NT2/D1 (cell line): ENCODE measurements around the gene ATP10A.

ENCODE experiments used
- DNase-seq: peaks from one replicate; pipeline ENCODE4 v3.0.0-alpha.2; 2011; ENCODE audit warnings: low read depth, low spot score
- H3K27me3 ChIP-seq: 2 replicates; pipeline ENCODE4 v1.6.0; 2011; ENCODE audit warnings: mild to moderate bottlenecking; ENCODE audit not compliant: insufficient read length, insufficient read depth
- H3K36me3 ChIP-seq: 2 replicates; pipeline ENCODE4 v1.6.1; 2011; ENCODE audit warnings: mild to moderate bottlenecking, low read length, mixed read lengths; ENCODE audit not compliant: insufficient read depth, insufficient read length
- H3K4me1 ChIP-seq: 2 replicates; pipeline ENCODE4 v1.5.1; 2011; ENCODE audit not compliant: insufficient read depth, insufficient read length
- H3K4me3 ChIP-seq: 2 replicates; pipeline ENCODE4 v1.5.1; 2011; ENCODE audit warnings: low read depth; ENCODE audit not compliant: insufficient read length
- H3K9ac ChIP-seq: 2 replicates; pipeline ENCODE4 v1.6.0; 2011; ENCODE audit warnings: low read depth; ENCODE audit not compliant: insufficient read length
- H3K9me3 ChIP-seq: 2 replicates; pipeline ENCODE4 v1.5.1; 2011; ENCODE audit warnings: mild to moderate bottlenecking, low read length; ENCODE audit not compliant: insufficient read depth
- SUZ12 ChIP-seq: IDR thresholded peaks from 2 replicates; pipeline ENCODE4 v1.6.1; 2011; ENCODE audit not compliant: insufficient read length, insufficient read depth; ENCODE audit errors: extremely low read depth
- YY1 ChIP-seq: IDR thresholded peaks from 2 replicates; pipeline ENCODE4 v1.6.1; 2011; ENCODE audit not compliant: insufficient read length, insufficient read depth
- ZNF274 ChIP-seq: IDR thresholded peaks from 2 replicates; pipeline ENCODE4 v1.6.1; 2011; ENCODE audit warnings: mild to moderate bottlenecking, low read depth, low read length

Gene ATP10A

DNA sequence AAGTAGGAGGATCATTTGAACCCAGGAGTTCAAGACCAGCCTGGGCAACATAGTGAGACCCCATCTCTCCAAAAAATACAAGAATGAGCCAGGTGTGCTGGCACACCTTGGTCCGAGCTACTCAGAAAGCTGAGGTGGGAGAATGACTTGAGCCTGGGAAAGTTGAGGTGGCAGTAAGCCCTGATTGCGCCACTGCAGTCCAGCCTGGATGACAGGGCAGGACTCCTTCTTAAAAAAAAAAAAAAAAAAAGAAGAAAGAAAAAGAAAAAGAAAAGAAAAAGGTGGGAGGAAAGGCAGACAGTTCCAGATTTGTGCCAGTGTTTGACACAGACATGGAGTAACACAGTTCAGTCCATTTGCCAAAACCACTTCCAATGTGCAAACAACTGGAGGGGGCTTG is 75.7 kb downstream of the ATP10A start:
- Histone ChIP-seq H3K4me1 (peaks cover 3% of the 10 kb centered on the region), H3K9ac (no peak overlapping the region), H3K36me3 (no peaks in the 10 kb centered on the region), H3K27me3 (no peaks in the 10 kb centered on the region), H3K4me3 (no peak overlapping the region), H3K9me3 (no peaks in the 10 kb centered on the region)
- no peak for TF ChIP-seq YY1
- TF ChIP-seq SUZ12 = no peak
- no peak for TF ChIP-seq ZNF274
- no peak for DNase-seq

DNA sequence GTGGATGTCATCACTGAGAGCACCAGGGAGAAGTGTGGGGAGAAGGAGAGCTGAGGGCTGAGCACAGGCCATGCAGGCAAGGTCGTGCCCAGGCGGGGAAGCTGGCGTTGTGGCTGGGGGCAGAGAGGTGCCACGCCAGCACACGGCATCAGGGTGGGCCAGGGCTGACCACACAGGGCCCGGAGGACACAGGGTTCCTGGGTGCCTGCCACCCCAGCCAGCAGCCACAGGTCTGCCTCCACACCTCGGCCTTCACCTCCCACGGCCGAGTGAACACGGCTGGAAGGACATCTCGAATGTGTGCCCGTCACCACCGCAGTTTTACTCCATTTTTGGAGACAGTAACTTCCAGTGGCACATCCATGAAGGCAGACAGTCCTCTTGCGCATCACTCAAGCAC is 77.1 kb downstream of the ATP10A start:
- H3K9me3 ChIP-seq = no peaks in the 10 kb centered on the region
- DNase-seq = no peak
- H3K36me3 ChIP-seq = no peaks in the 10 kb centered on the region
- no peaks in the 10 kb centered on the region for H3K27me3 ChIP-seq
- no peak for TF ChIP-seq YY1
- no peaks in the 10 kb centered on the region for H3K4me1 ChIP-seq
- H3K4me3 ChIP-seq = no peak overlapping the region
- no peak overlapping the region for H3K9ac ChIP-seq

DNA sequence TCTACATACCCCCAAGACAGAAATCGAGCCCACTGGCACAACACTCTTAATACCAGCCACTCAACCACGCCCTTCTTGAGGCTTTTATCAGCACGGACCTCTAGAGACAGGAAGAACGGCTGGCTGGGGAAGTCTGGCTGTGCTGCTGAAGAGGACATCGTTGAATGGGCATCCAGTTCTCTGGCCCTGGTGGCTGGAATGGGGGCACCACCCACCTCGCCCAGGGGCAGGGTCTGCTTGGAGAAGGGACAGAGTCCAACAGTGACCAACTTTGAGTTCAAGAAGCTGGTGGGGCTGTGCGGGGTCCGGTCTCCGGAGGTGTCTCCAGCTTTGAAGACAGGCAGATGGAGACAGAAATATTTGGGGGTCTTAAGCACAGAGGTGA is 77.5 kb downstream of the ATP10A start:
- no peak for DNase-seq
- Histone ChIP-seq H3K4me3 (no peak overlapping the region), H3K9me3 (no peaks in the 10 kb centered on the region), H3K27me3 (no peaks in the 10 kb centered on the region), H3K36me3 (no peaks in the 10 kb centered on the region), H3K9ac (no peak overlapping the region), H3K4me1 (no peaks in the 10 kb centered on the region)
- TF ChIP-seq YY1 = no peak
- no peak for TF ChIP-seq SUZ12
- no peak for TF ChIP-seq ZNF274

DNA sequence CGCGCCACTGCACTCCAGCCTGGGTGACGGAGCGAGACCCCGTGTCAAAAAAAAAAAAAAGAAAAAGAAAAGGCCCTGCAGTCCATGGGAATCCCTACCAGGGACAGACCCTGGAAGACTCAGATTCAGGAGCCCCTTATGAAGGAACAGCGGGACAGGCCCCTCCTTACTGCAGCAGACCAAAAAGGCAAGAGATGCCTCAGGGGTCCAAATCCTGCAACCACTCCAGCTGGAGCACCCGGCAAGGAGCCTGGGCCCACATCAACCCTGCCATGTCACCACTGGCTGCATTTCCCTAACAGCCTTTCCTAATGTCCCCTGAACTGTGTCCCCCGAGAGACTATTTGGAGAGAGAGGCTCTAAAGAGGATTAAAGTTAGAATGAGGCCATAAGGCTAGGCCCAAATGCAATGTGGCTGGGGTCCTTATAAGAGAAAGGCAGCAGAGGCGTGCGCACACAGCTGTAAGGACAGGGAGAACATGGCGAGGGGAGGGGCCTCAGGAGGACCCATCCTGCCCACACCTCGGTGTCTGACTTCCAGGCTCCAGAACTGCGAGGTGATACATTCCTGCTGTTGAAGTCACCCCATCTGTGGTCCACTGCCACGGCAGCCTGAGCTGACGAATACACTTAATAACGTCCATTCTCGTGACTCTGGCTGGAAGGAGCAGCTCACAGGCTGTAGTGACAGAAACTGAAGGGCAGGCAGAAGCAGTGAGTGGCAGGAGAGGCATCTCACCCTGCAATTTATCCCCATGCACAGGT is 78.1 kb downstream of the ATP10A start:
- Histone ChIP-seq H3K27me3 (no peaks in the 10 kb centered on the region), H3K4me1 (no peaks in the 10 kb centered on the region), H3K9me3 (no peaks in the 10 kb centered on the region), H3K36me3 (no peaks in the 10 kb centered on the region), H3K4me3 (no peak overlapping the region), H3K9ac (no peak overlapping the region)
- TF ChIP-seq YY1 = no peak
- TF ChIP-seq ZNF274 = no peak
- TF ChIP-seq SUZ12 = no peak
- DNase-seq = no peak

DNA sequence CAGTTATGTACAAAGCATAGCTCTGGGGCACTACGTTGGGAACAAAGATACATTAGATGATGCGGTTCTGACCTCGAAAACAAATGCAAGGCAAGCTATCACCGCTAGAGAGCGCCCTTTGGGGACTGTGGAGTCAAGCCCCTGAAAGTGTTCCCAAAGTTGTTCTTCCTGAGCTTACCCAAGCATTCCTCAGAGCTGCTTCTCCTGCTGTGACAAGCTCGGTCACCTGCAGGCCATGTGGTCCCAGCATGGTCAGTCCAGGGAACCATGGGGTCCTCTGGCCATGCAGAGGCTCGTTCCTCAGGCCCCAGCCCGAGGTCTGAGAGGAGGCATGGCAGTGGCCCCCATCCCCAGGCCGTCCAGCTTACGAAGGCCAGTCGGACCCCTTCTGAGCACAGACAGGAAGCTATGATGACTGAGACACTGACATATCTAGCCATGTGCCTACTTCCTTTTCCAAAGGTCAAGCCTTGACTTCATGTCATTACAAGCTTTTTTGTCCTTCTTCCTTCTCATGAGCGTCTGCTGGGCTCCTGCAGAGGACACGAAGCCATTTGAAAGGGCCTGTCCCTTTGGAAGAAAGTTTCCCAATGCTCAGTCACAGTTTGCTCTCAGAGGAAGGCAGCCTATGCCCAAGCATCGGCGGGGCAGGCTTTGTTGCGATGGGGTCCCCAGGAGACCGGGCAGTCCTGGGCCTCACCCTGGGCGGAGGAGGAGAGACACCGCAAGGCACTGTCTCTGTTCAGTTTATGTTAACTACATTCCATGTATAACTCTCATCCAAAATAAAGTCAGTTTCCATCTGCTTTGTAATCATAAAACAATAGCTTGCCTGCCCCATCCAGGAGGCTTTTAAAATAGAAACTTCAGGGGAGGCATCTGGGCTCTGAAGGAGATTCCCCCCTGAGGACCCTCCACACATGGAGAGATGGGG is 79.3 kb downstream of the ATP10A start:
- no peak overlapping the region for H3K4me3 ChIP-seq
- TF ChIP-seq YY1 (no peak), SUZ12 (no peak), ZNF274 (no peak)
- no peaks in the 10 kb centered on the region for H3K9me3 ChIP-seq
- DNase-seq = peak; percentile 69
- no peaks in the 10 kb centered on the region for H3K27me3 ChIP-seq
- H3K9ac ChIP-seq = no peak overlapping the region
- no peaks in the 10 kb centered on the region for H3K36me3 ChIP-seq
- H3K4me1 ChIP-seq = peaks cover 3% of the 10 kb centered on the region

DNA sequence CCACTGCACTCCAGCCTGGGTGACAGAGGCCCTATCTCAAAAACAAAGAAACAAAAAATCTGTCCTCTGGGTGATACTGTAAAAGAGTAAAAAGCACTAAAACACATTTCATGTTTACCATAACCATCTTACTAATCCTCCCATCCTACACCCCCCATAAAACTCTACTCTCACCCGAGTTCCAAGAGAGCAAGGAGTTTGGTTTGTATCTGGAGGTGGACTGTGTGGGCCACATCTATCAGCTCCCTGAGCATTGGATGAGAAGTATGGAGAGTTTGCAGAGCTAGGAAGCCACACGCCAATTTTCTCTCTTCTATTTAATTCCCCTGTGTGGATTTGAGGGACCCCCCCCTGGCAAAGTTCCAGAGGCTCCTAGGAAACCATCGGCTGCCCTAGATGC is 80.0 kb downstream of the ATP10A start:
- Histone ChIP-seq H3K4me3 (no peak overlapping the region), H3K9ac (no peak overlapping the region), H3K36me3 (no peaks in the 10 kb centered on the region), H3K9me3 (no peaks in the 10 kb centered on the region), H3K4me1 (peaks cover 3% of the 10 kb centered on the region), H3K27me3 (no peaks in the 10 kb centered on the region)
- TF ChIP-seq ZNF274 (no peak), SUZ12 (no peak), YY1 (no peak)
- no peak for DNase-seq

DNA sequence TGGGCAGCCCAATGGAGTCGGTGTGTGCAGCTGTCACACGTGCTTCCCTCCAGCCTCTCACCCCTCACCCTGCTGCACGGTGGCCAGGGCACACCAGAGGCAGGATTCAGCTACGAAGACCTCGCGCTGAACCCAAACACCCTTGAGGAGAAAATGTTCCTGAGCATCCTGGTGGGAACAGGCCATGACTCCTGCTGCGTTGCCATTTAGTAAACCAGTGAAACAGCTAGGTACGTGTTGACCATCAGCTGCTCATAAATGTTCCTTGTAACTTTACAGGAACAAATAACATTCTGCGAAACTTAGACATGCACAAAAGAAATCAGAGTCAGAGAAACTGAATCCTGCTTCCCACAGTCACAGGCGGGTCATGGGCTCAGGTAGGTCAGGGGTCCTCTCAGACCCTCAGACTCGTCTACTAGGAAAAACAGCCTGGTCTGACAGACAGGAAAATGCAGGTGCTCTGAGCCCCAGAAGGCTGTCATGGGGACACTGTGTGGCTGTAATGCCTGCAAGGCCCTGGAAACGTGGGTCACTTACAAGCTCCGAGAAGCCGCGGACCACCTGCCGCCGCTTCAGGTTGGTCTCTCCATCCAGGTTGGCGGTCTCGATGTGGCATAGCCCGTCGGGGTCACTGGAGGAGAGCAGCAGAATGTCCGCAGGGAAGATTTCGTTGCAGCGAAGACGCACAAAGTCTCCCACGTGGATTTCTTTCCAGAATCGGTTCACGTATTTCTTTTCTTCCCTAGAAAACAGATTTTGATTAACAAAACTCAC is 82.5 kb downstream of the ATP10A start:
- Histone ChIP-seq H3K36me3 (no peaks in the 10 kb centered on the region), H3K27me3 (no peaks in the 10 kb centered on the region), H3K4me1 (peaks cover 3% of the 10 kb centered on the region), H3K9me3 (no peaks in the 10 kb centered on the region), H3K9ac (no peak overlapping the region), H3K4me3 (no peak overlapping the region)
- TF ChIP-seq SUZ12 = no peak
- no peak for TF ChIP-seq YY1
- no peak for TF ChIP-seq ZNF274
- no peak for DNase-seq
